Measurements from ENCODE around the gene CBLL2.

The CBLL2 gene

DNA sequence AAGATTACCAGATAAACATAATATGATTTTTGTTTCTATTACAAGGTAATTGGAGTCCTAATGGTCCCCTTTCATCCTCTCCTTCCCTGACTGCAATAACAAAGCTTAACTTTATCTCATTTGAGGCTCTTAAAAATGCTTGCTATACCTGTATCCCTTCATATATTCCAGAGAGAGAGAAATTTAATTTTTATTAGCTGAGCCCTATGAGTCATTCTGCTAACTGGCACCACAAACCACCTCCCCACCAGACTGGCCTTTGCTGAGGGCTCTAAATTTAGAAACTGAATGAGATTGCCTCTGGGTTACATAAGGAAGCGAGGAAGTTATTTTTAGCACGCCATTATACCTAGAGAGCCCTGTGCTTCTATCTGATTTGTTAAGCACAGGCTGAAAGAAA lies 27.4 kb downstream of the CBLL2 start:
- TF ChIP-seq TAF1 (IDR thresholded peaks at IDR 0.05; ENCODE audit: borderline replicate concordance, low read depth, low read length) (no peak), POLR2AphosphoS5 (IDR thresholded peaks at IDR 0.05; ENCODE audit: low read depth, low read length) (no peak), POLR2A (IDR thresholded peaks at IDR 0.05; ENCODE audit: low read depth, low read length) (no peak)
- DNase-seq (ENCODE audit: insufficient read length) (no peak), FAIRE-seq (no peak)

DNA sequence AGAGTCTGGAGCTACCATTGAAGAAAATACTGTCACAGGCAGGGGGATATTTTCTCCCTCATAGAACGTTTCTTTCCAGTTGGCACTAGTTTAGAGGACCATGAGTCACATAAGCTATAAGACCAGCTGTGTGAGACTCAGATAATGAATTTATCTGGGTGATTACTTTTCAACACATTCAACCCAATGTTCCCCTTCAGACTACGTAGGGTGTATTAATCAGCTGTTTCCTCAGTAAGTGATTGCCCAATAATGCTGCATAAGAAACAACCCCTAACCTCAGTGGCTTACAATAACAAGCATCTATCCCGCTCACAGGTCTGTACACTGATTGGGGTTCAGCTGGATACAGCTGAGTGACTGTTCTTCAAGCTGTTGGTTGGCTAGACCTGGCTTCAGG lies 38.1 kb downstream of the CBLL2 start:
- FAIRE-seq (no peak), DNase-seq (ENCODE audit: insufficient read length) (no peak)
- TF ChIP-seq POLR2AphosphoS5 (IDR thresholded peaks at IDR 0.05; ENCODE audit: low read depth, low read length) (no peak), POLR2A (IDR thresholded peaks at IDR 0.05; ENCODE audit: low read depth, low read length) (no peak), TAF1 (IDR thresholded peaks at IDR 0.05; ENCODE audit: borderline replicate concordance, low read depth, low read length) (no peak)

DNA sequence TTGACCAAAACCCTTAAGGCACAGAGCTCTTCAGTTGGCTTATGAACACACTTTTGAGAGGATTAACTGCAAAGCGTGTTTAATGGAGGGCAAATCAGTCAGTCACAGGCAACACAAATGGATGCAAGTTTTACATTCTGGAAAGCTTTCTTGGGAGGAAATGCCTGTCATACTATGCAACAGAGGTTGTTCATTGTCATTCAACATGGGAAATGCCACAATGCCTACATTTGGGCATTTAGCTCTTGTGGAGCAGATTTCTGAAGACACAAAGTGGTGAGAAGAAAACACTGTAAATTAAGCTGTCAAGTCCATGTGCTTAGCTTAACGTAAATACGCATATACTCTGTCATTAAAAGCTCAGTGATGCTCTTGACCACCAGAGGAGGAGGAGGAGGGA lies 41.1 kb downstream of the CBLL2 start:
- DNase-seq (ENCODE audit: insufficient read length) = no peak
- FAIRE-seq = no peak
- TF ChIP-seq TAF1 (IDR thresholded peaks at IDR 0.05; ENCODE audit: borderline replicate concordance, low read depth, low read length) = no peak
- TF ChIP-seq POLR2AphosphoS5 (IDR thresholded peaks at IDR 0.05; ENCODE audit: low read depth, low read length) = no peak
- no peak for TF ChIP-seq POLR2A (IDR thresholded peaks at IDR 0.05; ENCODE audit: low read depth, low read length)

- FAIRE-seq (no peak), DNase-seq (ENCODE audit: insufficient read length) (no peak)
- TF ChIP-seq POLR2A (IDR thresholded peaks at IDR 0.05; ENCODE audit: low read depth, low read length) (no peak), TAF1 (IDR thresholded peaks at IDR 0.05; ENCODE audit: borderline replicate concordance, low read depth, low read length) (no peak), POLR2AphosphoS5 (IDR thresholded peaks at IDR 0.05; ENCODE audit: low read depth, low read length) (no peak)
These were observed 41.5 kb downstream of the CBLL2 start for GRCh38 chrX:22314211-22314610.

GRCh38 chrX:22314692-22315091 lies 42.0 kb downstream of the CBLL2 start:
- DNase-seq (ENCODE audit: insufficient read length) (no peak), FAIRE-seq (no peak)
- TF ChIP-seq POLR2A (IDR thresholded peaks at IDR 0.05; ENCODE audit: low read depth, low read length) (no peak), POLR2AphosphoS5 (IDR thresholded peaks at IDR 0.05; ENCODE audit: low read depth, low read length) (no peak), TAF1 (IDR thresholded peaks at IDR 0.05; ENCODE audit: borderline replicate concordance, low read depth, low read length) (no peak)

GRCh38 chrX:22315151-22315550 lies 42.4 kb downstream of the CBLL2 start:
- DNase-seq (ENCODE audit: insufficient read length) (no peak), FAIRE-seq (no peak)
- TF ChIP-seq POLR2A (IDR thresholded peaks at IDR 0.05; ENCODE audit: low read depth, low read length) (no peak), TAF1 (IDR thresholded peaks at IDR 0.05; ENCODE audit: borderline replicate concordance, low read depth, low read length) (no peak), POLR2AphosphoS5 (IDR thresholded peaks at IDR 0.05; ENCODE audit: low read depth, low read length) (no peak)

DNA sequence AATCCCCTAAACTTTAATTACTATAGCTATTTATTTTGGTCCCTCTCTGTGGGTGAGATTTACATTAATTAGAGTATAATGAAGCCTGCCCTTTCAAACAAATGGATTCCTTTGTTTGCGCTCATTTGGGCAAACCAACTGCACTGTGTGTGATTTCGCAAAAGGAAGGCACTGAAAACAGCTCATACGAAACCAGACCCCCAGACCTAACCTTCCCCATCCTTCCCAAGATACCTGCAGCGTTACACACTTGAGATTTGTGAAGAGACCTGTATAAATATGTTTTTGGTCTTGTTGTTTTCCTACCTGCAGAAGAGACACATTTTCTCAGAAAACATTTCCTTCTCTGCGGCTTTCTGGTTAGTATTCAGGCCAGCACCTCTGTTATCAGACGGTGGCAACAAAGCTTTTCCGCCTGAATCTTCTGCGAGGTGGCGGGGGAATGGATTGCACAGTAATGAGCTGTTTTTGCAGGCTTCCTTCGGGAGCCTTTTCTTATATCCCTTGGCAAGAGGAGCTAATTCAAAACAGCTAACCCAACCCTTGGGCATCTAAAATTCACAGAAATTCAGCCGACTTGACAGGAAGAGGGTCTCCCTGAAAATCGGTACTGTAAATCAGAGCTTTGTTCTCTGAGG lies 47.6 kb downstream of the CBLL2 start:
- no peak for DNase-seq (ENCODE audit: insufficient read length)
- no peak for TF ChIP-seq POLR2AphosphoS5 (IDR thresholded peaks at IDR 0.05; ENCODE audit: low read depth, low read length)
- no peak for TF ChIP-seq POLR2A (IDR thresholded peaks at IDR 0.05; ENCODE audit: low read depth, low read length)
- no peak for TF ChIP-seq TAF1 (IDR thresholded peaks at IDR 0.05; ENCODE audit: borderline replicate concordance, low read depth, low read length)
- no peak for FAIRE-seq

GRCh38 chrX:22323541-22323940 lies 50.8 kb downstream of the CBLL2 start:
- DNase-seq (ENCODE audit: insufficient read length) (no peak), FAIRE-seq (no peak)
- TF ChIP-seq POLR2A (IDR thresholded peaks at IDR 0.05; ENCODE audit: low read depth, low read length) (no peak), POLR2AphosphoS5 (IDR thresholded peaks at IDR 0.05; ENCODE audit: low read depth, low read length) (no peak), TAF1 (IDR thresholded peaks at IDR 0.05; ENCODE audit: borderline replicate concordance, low read depth, low read length) (no peak)
